Measurements from ENCODE around the gene PTDSS2. TPM values are rescaled to one million over a fixed set of nuclear protein-coding genes. Genes with fewer than 3 reads are reported as not detected.

PTDSS2 gene
- polyA plus RNA-seq, 4 donors = 9.5 to 20.3 (median 15.4) TPM

DNA sequence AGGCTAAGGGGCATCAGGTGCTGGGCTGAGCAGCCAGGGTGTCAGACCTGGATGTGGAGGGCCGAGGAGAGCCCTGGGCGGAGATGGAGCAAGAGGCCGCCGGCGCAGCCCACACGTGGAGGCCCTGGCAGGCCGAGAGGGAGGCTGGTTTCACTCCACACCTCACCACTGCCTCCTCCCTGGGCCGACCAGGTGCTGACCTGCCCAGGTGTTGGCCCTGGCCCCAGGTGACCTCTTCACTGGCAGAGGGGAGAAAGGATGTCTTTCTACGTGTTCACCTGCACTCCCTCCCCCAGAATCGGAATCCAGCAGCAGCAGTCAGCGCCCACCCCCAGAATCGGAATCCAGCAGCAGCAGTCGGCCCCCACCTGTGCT is 9.0 kb upstream of the PTDSS2 start:
- H3K4me1 ChIP-seq (ENCODE audit: control insufficient read depth in 3 of 3, insufficient read depth in 2 of 3, low read depth in 1 of 3, low read length in 2 of 3) = peaks cover 0 to 46% (median 3%) of the 10 kb centered on the region in 3 donors
- peak overlapping the region; percentile 15 to 63 (median 39) for H3K27ac ChIP-seq (ENCODE audit: low read depth in 1 of 3, low read length in 2 of 3)
- H3K9me3 ChIP-seq (ENCODE audit: control insufficient read depth in 2 of 2, insufficient read depth in 1 of 2, low read depth in 1 of 2, low read length in 1 of 2) = peaks cover 0 to 5% of the 10 kb centered on the region in 2 donors
- FAIRE-seq (no peak), DNase-seq (peak; percentile 33 to 40)
- no peaks in the 10 kb centered on the region for H3K27me3 ChIP-seq (ENCODE audit: control insufficient read depth in 3 of 3, insufficient read depth in 3 of 3, low read length in 3 of 3)
- 20 to 46% (median 24%) methylated on average over 12 to 13 of the region's 13 CpGs for WGBS, 3 donors
- H3K36me3 ChIP-seq (ENCODE audit: control insufficient read depth in 3 of 3, insufficient read depth in 2 of 3, low read depth in 1 of 3, low read length in 3 of 3) = peaks cover 0 to 34% (median 0%) of the 10 kb centered on the region in 3 donors
- peak overlapping the region in 2 of 3 donors; percentile 69 to 85 for H3K4me3 ChIP-seq (ENCODE audit: low read depth in 1 of 3, low read length in 3 of 3)

DNA sequence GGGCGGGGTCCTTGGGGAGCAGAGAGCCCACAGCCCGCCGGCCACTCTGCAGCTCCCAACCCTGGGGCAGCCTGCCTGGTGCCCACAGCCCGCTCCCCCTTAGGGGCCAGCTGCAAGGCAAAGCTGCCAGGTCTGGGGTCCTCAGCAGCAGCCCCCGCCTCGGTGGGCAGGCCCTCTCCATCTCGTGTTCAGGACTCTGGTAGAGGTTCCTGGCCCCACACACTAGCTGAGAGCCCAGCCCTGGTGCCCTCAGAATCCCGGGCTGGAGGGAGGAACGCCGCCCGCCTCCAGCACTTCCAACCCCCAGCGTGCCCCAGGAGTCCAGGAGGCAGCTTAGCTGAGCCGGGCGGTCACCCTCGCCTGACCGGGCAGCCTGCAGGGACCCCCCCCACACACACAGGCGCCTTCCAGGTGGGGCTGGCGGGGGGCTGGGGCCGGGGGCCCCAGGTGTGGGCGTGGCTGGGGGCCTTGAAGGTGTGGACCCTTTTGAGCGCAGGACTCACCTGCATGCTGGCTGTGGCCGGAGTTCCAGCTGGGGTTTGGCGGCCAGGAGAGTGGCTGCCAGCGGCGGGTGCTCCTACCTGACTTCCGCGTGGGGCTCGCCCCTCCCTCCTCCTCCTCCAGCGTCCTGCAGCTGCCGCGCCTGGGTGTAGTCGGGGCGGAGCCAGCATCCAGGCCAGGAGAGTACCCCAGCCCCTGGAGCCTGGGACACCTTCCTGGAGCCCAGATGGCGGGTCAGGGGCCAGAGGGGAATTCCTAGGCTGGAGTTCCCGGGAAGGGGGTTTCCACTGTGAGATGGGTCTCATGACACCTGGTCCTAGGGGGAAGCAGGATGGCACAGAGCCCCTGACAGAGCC is 8.4 kb upstream of the PTDSS2 start, which contains the start of gene ANO9:
ANO9 (minus strand) TSS at position 594 of the 857 bp plus-strand sequence; CDS start at position 509, 85 bp downstream.
- Histone ChIP-seq H3K27ac (ENCODE audit: low read depth in 1 of 3, low read length in 2 of 3) (peak within 1 kb of the TSS; percentile 15 to 63 (median 39)), H3K4me1 (ENCODE audit: control insufficient read depth in 3 of 3, insufficient read depth in 2 of 3, low read depth in 1 of 3, low read length in 2 of 3) (peaks cover 0 to 51% (median 4%) of the 10 kb centered on the region in 3 donors), H3K36me3 (ENCODE audit: control insufficient read depth in 3 of 3, insufficient read depth in 2 of 3, low read depth in 1 of 3, low read length in 3 of 3) (peaks cover 0 to 34% (median 0%) of the 10 kb centered on the region in 3 donors), H3K27me3 (ENCODE audit: control insufficient read depth in 3 of 3, insufficient read depth in 3 of 3, low read length in 3 of 3) (no peaks in the 10 kb centered on the region), H3K9me3 (ENCODE audit: control insufficient read depth in 2 of 2, insufficient read depth in 1 of 2, low read depth in 1 of 2, low read length in 1 of 2) (peaks cover 0 to 5% of the 10 kb centered on the region in 2 donors), H3K4me3 (ENCODE audit: low read depth in 1 of 3, low read length in 3 of 3) (peak within 1 kb of the TSS; percentile 59 to 85 (median 69))
- FAIRE-seq (no peak), DNase-seq (peak; percentile 87)
- WGBS, 3 donors = 3 to 11% (median 9%) methylated on average over 26 to 35 of the region's 35 CpGs

DNA sequence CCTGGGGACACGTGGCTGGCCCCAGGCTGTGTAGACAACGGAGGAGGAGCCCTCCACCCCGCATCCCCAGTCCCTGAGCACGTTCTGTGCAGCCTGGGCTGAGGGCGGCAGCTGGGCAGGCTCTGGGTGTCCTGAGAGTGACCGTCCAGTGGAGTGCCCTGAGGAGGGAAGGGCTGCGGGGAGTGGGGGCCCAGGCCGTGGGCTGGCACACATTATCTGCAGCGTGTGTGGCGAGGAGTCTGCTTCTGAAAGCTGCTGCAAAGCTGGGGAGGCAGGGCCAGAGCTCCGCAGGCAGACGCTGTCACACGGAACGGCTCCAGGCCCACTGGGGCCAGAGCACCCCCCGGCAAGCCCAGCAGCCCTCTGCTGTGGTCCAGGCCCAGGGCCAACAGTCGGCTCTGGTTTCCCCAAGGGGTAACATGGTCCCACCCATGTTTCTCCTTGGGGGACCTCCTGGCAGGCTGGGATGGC is 7.4 kb upstream of the PTDSS2 start:
- Histone ChIP-seq H3K4me1 (ENCODE audit: control insufficient read depth in 3 of 3, insufficient read depth in 2 of 3, low read depth in 1 of 3, low read length in 2 of 3) (peaks cover 0 to 60% (median 5%) of the 10 kb centered on the region in 3 donors), H3K9me3 (ENCODE audit: control insufficient read depth in 2 of 2, insufficient read depth in 1 of 2, low read depth in 1 of 2, low read length in 1 of 2) (no peaks in the 10 kb centered on the region), H3K27ac (ENCODE audit: low read depth in 1 of 3, low read length in 2 of 3) (peak overlapping the region in 2 of 3 donors; percentile 25 to 32), H3K4me3 (ENCODE audit: low read depth in 1 of 3, low read length in 3 of 3) (no peak overlapping the region), H3K36me3 (ENCODE audit: control insufficient read depth in 3 of 3, insufficient read depth in 2 of 3, low read depth in 1 of 3, low read length in 3 of 3) (peaks cover 0 to 27% (median 0%) of the 10 kb centered on the region in 3 donors), H3K27me3 (ENCODE audit: control insufficient read depth in 3 of 3, insufficient read depth in 3 of 3, low read length in 3 of 3) (no peaks in the 10 kb centered on the region)
- DNase-seq (no peak), FAIRE-seq (no peak)
- WGBS, 3 donors = 66 to 74% (median 67%) methylated on average over 13 to 16 of the region's 16 CpGs

DNA sequence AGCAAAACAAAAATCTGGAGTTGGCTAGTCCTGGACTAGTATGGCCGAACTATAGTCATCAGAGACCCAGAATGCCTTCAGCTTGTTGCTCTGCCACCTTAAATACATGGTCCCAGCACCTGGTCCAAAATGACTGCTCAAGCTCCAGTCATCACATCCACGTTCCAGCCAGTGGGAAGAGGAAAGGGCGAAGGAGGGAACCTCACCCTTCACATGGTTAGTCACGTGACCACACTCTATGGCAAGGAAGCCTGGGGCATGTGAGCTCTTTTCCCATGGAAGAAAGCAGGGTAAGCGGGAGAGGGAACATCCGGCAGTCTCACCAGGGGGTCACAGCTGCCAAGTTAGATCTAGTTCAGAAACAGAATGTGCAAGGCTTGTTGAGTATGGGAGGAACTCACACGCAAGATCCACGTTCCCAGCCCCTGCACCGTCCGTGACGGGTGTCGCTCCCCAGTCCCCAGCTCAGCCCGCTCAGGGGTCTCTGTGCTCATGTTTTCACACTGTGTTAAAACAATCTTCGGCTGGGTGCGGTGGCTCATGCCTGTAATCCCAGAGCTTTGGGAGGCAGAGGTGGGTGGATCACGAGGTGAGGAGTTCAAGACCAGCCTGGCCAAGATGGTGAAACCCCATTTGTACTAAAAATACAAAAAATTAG is 6.4 kb upstream of the PTDSS2 start:
- H3K9me3 ChIP-seq (ENCODE audit: control insufficient read depth in 2 of 2, insufficient read depth in 1 of 2, low read depth in 1 of 2, low read length in 1 of 2) = no peaks in the 10 kb centered on the region
- H3K27me3 ChIP-seq (ENCODE audit: control insufficient read depth in 3 of 3, insufficient read depth in 3 of 3, low read length in 3 of 3) = no peaks in the 10 kb centered on the region
- no peak overlapping the region for H3K4me3 ChIP-seq (ENCODE audit: low read depth in 1 of 3, low read length in 3 of 3)
- H3K4me1 ChIP-seq (ENCODE audit: control insufficient read depth in 3 of 3, insufficient read depth in 2 of 3, low read depth in 1 of 3, low read length in 2 of 3) = peaks cover 0 to 62% (median 5%) of the 10 kb centered on the region in 3 donors
- H3K27ac ChIP-seq (ENCODE audit: low read depth in 1 of 3, low read length in 2 of 3) = peak overlapping the region; percentile 0 to 99 (median 85)
- DNase-seq (peak; percentile 46 to 75), FAIRE-seq (no peak)
- H3K36me3 ChIP-seq (ENCODE audit: control insufficient read depth in 3 of 3, insufficient read depth in 2 of 3, low read depth in 1 of 3, low read length in 3 of 3) = peaks cover 0 to 16% (median 0%) of the 10 kb centered on the region in 3 donors
- 73% methylated on average over 16 of the region's 16 CpGs for WGBS, 3 donors

DNA sequence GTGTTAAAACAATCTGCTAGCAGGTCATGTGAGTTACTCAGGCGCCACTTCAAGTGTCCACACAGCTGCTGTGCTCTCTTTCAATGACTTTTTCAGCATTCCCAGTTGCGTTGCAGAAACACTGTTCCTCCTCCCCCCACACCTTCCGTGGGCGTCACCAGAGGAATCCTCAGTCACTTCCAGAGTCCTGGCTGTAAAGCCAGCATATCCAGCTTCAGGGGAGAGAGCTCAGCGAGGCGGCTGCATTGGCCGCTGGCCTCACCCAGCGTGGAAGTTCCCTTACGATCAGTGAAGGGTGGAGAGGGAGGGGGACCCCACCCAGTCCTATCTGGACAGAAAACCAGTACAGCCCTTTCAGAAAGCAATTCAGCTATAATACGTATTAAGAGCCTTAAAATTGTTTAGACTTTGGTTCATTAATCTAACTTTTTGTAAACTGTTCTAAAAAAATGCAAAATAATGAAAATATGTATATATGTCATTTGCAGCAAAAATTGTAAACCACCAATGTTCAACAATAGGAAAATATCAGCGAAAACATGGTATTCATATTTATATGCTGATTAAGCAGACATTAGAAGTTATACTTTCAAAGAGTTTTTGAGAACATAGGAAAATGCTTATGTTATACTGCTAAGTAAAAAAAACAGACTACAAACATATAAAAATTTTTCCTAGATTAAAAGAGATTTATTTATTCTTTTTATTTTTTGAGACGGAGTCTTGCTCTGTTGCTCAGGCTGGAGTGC is 5.5 kb upstream of the PTDSS2 start:
- peak; percentile 82 to 90 for DNase-seq
- no peak for FAIRE-seq
- Histone ChIP-seq H3K9me3 (ENCODE audit: control insufficient read depth in 2 of 2, insufficient read depth in 1 of 2, low read depth in 1 of 2, low read length in 1 of 2) (no peaks in the 10 kb centered on the region), H3K4me1 (ENCODE audit: control insufficient read depth in 3 of 3, insufficient read depth in 2 of 3, low read depth in 1 of 3, low read length in 2 of 3) (peaks cover 0 to 71% (median 5%) of the 10 kb centered on the region in 3 donors), H3K27ac (ENCODE audit: low read depth in 1 of 3, low read length in 2 of 3) (peak overlapping the region; percentile 68 to 99 (median 85)), H3K36me3 (ENCODE audit: control insufficient read depth in 3 of 3, insufficient read depth in 2 of 3, low read depth in 1 of 3, low read length in 3 of 3) (peaks cover 0 to 7% (median 0%) of the 10 kb centered on the region in 3 donors), H3K4me3 (ENCODE audit: low read depth in 1 of 3, low read length in 3 of 3) (no peak overlapping the region), H3K27me3 (ENCODE audit: control insufficient read depth in 3 of 3, insufficient read depth in 3 of 3, low read length in 3 of 3) (no peaks in the 10 kb centered on the region)
- WGBS, 3 donors = 17 to 32% (median 29%) methylated on average over 12 of the region's 12 CpGs

DNA sequence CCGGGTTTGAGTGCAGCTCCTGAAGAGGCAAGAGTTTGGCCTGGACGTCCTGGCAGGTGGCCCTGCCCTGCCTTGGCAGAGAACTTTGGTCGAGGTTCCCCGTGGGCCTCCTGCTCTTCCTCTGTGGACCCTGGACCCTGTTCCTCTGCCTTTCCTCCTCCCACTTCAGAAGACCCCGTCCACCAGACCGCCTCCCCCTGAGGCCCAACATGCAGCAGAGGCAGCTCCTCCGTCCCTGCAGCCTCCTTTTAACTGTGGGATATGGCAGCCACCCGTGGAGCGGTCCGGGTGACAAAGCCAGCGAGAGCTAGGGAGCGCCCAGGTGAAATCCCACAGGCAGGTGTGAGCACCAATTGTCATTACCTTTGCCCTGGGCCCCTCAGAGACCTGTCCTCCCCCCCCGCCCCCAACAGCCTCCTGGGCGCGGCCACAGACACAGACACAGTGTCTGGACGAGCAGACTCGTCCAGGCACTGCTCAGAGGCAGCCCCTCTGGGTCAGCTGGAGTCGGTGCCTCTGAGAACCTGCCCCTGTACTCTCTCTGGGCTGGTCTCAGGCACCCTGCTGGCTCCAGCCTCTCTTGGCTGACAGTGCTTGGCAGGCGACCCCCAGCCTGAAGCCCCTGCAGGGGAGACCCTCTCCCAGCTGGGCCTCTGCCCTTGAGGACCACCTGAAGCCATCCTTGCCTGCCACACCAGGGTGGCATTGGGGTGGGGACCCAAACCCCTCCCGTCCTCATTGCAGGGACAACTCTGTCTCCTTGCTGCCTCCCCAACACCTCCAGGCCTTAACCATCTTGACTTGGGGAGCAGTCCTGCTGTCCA is 4.1 kb upstream of the PTDSS2 start:
- no peak for FAIRE-seq
- H3K27me3 ChIP-seq (ENCODE audit: control insufficient read depth in 3 of 3, insufficient read depth in 3 of 3, low read length in 3 of 3) = no peaks in the 10 kb centered on the region
- H3K4me1 ChIP-seq (ENCODE audit: control insufficient read depth in 3 of 3, insufficient read depth in 2 of 3, low read depth in 1 of 3, low read length in 2 of 3) = peaks cover 0 to 64% (median 5%) of the 10 kb centered on the region in 3 donors
- peak; percentile 95 to 97 for DNase-seq
- peak overlapping the region in 2 of 3 donors; percentile 18 to 39 for H3K4me3 ChIP-seq (ENCODE audit: low read depth in 1 of 3, low read length in 3 of 3)
- peak overlapping the region; percentile 96 to 99 (median 97) for H3K27ac ChIP-seq (ENCODE audit: low read depth in 1 of 3, low read length in 2 of 3)
- H3K9me3 ChIP-seq (ENCODE audit: control insufficient read depth in 2 of 2, insufficient read depth in 1 of 2, low read depth in 1 of 2, low read length in 1 of 2) = no peaks in the 10 kb centered on the region
- 18 to 53% (median 42%) methylated on average over 20 of the region's 20 CpGs for WGBS, 3 donors
- H3K36me3 ChIP-seq (ENCODE audit: control insufficient read depth in 3 of 3, insufficient read depth in 2 of 3, low read depth in 1 of 3, low read length in 3 of 3) = no peaks in the 10 kb centered on the region

DNA sequence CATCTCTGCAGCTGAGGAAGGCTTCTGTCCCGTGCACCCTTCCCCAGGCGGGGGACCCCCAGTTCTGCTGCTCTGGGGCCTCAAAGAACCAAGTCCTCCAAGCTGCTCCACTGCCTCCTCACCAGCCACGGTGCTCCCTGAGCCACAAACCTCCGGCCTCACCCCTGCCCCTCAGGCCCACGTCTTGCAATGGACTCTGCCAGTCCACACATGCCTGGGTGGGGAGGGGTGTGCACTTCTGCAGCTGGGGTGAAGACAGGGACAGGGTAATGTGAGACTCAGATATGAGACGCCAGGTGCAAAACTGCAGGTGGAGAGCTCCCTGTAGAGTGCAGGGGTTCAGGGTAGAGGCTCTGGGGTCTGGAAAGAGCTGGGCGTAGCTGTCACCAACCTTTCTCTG is 3.2 kb upstream of the PTDSS2 start:
- peaks cover 0 to 72% (median 5%) of the 10 kb centered on the region in 3 donors for H3K4me1 ChIP-seq (ENCODE audit: control insufficient read depth in 3 of 3, insufficient read depth in 2 of 3, low read depth in 1 of 3, low read length in 2 of 3)
- peak; percentile 81 to 91 for DNase-seq
- no peaks in the 10 kb centered on the region for H3K27me3 ChIP-seq (ENCODE audit: control insufficient read depth in 3 of 3, insufficient read depth in 3 of 3, low read length in 3 of 3)
- no peaks in the 10 kb centered on the region for H3K9me3 ChIP-seq (ENCODE audit: control insufficient read depth in 2 of 2, insufficient read depth in 1 of 2, low read depth in 1 of 2, low read length in 1 of 2)
- H3K4me3 ChIP-seq (ENCODE audit: low read depth in 1 of 3, low read length in 3 of 3) = peak overlapping the region in 2 of 3 donors; percentile 18 to 39
- FAIRE-seq = no peak
- peaks cover 0 to 6% (median 0%) of the 10 kb centered on the region in 3 donors for H3K36me3 ChIP-seq (ENCODE audit: control insufficient read depth in 3 of 3, insufficient read depth in 2 of 3, low read depth in 1 of 3, low read length in 3 of 3)
- 18 to 57% (median 40%) methylated on average over 7 of the region's 7 CpGs for WGBS, 3 donors
- peak overlapping the region; percentile 96 to 99 (median 97) for H3K27ac ChIP-seq (ENCODE audit: low read depth in 1 of 3, low read length in 2 of 3)
